AG04449 (cell line): ENCODE measurements around the gene B3GNT5.

ENCODE experiments used
- CTCF ChIA-PET: fragments of 350-600 bp; formaldehyde crosslinking; extraction: SDS; loops from one replicate; lab custom pipeline; 2021; ENCODE audit warnings: antibody characterized with exemption; lab: Yijun Ruan, JAX
- POLR2A ChIA-PET: fragments of 400-600, 350-600 bp; formaldehyde crosslinking; extraction: SDS; loops from one replicate; lab custom pipeline; 2020; ENCODE audit warnings: antibody characterized with exemption, inconsistent platforms; lab: Yijun Ruan, JAX
- DNase-seq: peaks from one replicate; pipeline ENCODE4 v3.0.0-alpha.2; 2010; ENCODE audit warnings: low read depth, low spot score
- H3K4me3 ChIP-seq: 2 replicates; pipeline ENCODE4 v1.5.1; 2011; ENCODE audit warnings: low read depth, mild to moderate bottlenecking, control low read depth, low read length
- CTCF ChIP-seq: IDR thresholded peaks from one replicate; pipeline ENCODE4 v1.5.1; 2011; ENCODE audit warnings: mild to moderate bottlenecking, moderate library complexity, low read length, control low read depth, inconsistent platforms; ENCODE audit not compliant: insufficient read depth; ENCODE audit errors: missing control alignments

Gene B3GNT5

GRCh38 chr3:183319371-183319770, 66.3 kb downstream of the B3GNT5 start:
- DNase-seq = no peak
- no peak overlapping the region for H3K4me3 ChIP-seq
- CTCF ChIA-PET = no interaction called here
- POLR2A ChIA-PET = no interaction called here
- no peak for TF ChIP-seq CTCF
